HepG2 (cell line): ENCODE measurements around the gene PRSS27. TPM values are rescaled to one million over a fixed set of nuclear protein-coding genes. Genes with fewer than 3 reads are reported as not detected.

Source experiments
- HDAC6 ChIP-seq: fragments of 200-600 bp; sonication (generic); IDR thresholded peaks from 2 replicates; pipeline ENCODE4 v1.7.0; 2017; ENCODE audit warnings: mild to moderate bottlenecking, antibody characterized with exemption, low read length, low read depth
- HNF4A ChIP-seq: sonication (generic); formaldehyde crosslinking; IDR thresholded peaks from 2 replicates; pipeline ENCODE4 v1.4.0; 2020; ENCODE audit warnings: missing genetic modification reagents
- ISX ChIP-seq: sonication (generic); formaldehyde crosslinking; conservative IDR thresholded peaks from 2 replicates; pipeline ENCODE4 v1.5.0; 2020; ENCODE audit warnings: missing genetic modification reagents
- KLF12 ChIP-seq: sonication (generic); formaldehyde crosslinking; IDR thresholded peaks from 2 replicates; pipeline ENCODE4 v1.4.0; 2020; ENCODE audit warnings: missing genetic modification reagents, borderline replicate concordance
- KLF6 ChIP-seq: IDR thresholded peaks from 2 replicates; pipeline ENCODE4 v1.8.0; 2016; ENCODE audit warnings: missing biosample characterization, missing genetic modification reagents
- NKX3-1 ChIP-seq: sonication (generic); formaldehyde crosslinking; IDR thresholded peaks from 2 replicates; pipeline ENCODE4 v1.5.0; 2020; ENCODE audit warnings: missing genetic modification reagents
- TCF12 ChIP-seq, 2 experiments: fragments of 450-650 bp in 1 of 2; sonication (generic) in 1 of 2; formaldehyde crosslinking in 1 of 2; IDR thresholded peaks; 2 replicates each; pipeline versions ENCODE4 v1.6.1 to v1.8.0; 2017 to 2022; ENCODE audit warnings: antibody characterized with exemption in 1 of 2, mild to moderate bottlenecking in 1 of 2, missing genetic modification reagents in 1 of 2, moderate library complexity in 1 of 2
- THAP11 ChIP-seq: IDR thresholded peaks from 2 replicates; pipeline ENCODE4 v1.6.1; 2016; ENCODE audit warnings: missing biosample characterization, missing genetic modification reagents
- ZNF121 ChIP-seq: sonication (generic); formaldehyde crosslinking; IDR thresholded peaks from 2 replicates; pipeline ENCODE4 v1.5.0; 2020; ENCODE audit warnings: mild to moderate bottlenecking, missing genetic modification reagents
- ZNF124 ChIP-seq: sonication (generic); formaldehyde crosslinking; IDR thresholded peaks from 2 replicates; pipeline ENCODE4 v1.4.0; 2020; ENCODE audit warnings: missing genetic modification reagents
- ZNF224 ChIP-seq: sonication (generic); formaldehyde crosslinking; IDR thresholded peaks from 2 replicates; pipeline ENCODE4 v1.5.0; 2020; ENCODE audit warnings: mild to moderate bottlenecking, missing genetic modification reagents
- ZNF251 ChIP-seq: sonication (generic); formaldehyde crosslinking; IDR thresholded peaks from 2 replicates; pipeline ENCODE4 v1.9.0; 2021; ENCODE audit warnings: mild to moderate bottlenecking, missing genetic modification reagents
- ZNF331 ChIP-seq: sonication (generic); formaldehyde crosslinking; IDR thresholded peaks from 2 replicates; pipeline ENCODE4 v1.4.0; 2020; ENCODE audit warnings: missing genetic modification reagents
- ZNF543 ChIP-seq: sonication (generic); formaldehyde crosslinking; IDR thresholded peaks from 2 replicates; pipeline ENCODE4 v1.4.0; 2020; ENCODE audit warnings: mild to moderate bottlenecking, missing genetic modification reagents
- ZNF780A ChIP-seq: sonication (generic); formaldehyde crosslinking; IDR thresholded peaks from 2 replicates; pipeline ENCODE4 v1.8.0; 2022; ENCODE audit warnings: mild to moderate bottlenecking, missing genetic modification reagents, moderate library complexity
- ZSCAN9 ChIP-seq: IDR thresholded peaks from 2 replicates; pipeline ENCODE4 v1.6.1; 2016; ENCODE audit warnings: borderline replicate concordance
- polyA plus RNA-seq, 8 experiments: library from polyadenylated mRNA; depleted of rRNA in 3 of 8; stranded (reverse) in 7 of 8; unstranded in 1 of 8; fragments of >200 nt; fragmentation: Illumina TruSeq in 4 of 8; extraction: Trizol in 4 of 8; gene quantifications; 2 replicates each; pipeline versions ENCODE4 v1.2.1 to v1.2.3, GENCODE V29; 2011 to 2016; ENCODE audit warnings: low read depth in 4 of 8, missing spikeins in 1 of 8, mixed read lengths in 1 of 8; ENCODE audit not compliant: insufficient read depth in 1 of 8
- total RNA-seq, 5 experiments: library from RNA; depleted of rRNA; stranded (reverse); fragments of >200 nt; fragmentation: Illumina TruSeq; extraction: Trizol; gene quantifications; 2 replicates each; pipeline ENCODE4 v1.2.3, GENCODE V29; 2016; ENCODE audit warnings: low read depth in 1 of 5
- TF ChIP-seq, protein P1 (sequence below), 2 experiments: sonication (generic) in 1 of 2; formaldehyde crosslinking in 1 of 2; IDR thresholded peaks; 2 replicates each; pipeline versions ENCODE4 v1.6.1 to v1.9.0; 2014 to 2022; ENCODE audit warnings: antibody characterized with exemption in 1 of 2, borderline replicate concordance in 1 of 2, inconsistent platforms in 1 of 2, low read depth in 1 of 2, missing genetic modification reagents in 1 of 2
- TF ChIP-seq, protein P2 (sequence below): sonication (generic); formaldehyde crosslinking; IDR thresholded peaks from 2 replicates; pipeline ENCODE4 v1.9.0; 2021; ENCODE audit warnings: missing genetic modification reagents, borderline replicate concordance
- TF ChIP-seq, protein P3 (sequence below): sonication (generic); formaldehyde crosslinking; IDR thresholded peaks from 2 replicates; pipeline ENCODE4 v1.5.0; 2020; ENCODE audit warnings: missing genetic modification reagents

Gene PRSS27
- total and polyA plus RNA-seq, 2 of the 13 experiments (the other 11 are each of a cell fraction or from before 2014, with no cell fraction given), result 0.20 to 0.73 TPM

DNA sequence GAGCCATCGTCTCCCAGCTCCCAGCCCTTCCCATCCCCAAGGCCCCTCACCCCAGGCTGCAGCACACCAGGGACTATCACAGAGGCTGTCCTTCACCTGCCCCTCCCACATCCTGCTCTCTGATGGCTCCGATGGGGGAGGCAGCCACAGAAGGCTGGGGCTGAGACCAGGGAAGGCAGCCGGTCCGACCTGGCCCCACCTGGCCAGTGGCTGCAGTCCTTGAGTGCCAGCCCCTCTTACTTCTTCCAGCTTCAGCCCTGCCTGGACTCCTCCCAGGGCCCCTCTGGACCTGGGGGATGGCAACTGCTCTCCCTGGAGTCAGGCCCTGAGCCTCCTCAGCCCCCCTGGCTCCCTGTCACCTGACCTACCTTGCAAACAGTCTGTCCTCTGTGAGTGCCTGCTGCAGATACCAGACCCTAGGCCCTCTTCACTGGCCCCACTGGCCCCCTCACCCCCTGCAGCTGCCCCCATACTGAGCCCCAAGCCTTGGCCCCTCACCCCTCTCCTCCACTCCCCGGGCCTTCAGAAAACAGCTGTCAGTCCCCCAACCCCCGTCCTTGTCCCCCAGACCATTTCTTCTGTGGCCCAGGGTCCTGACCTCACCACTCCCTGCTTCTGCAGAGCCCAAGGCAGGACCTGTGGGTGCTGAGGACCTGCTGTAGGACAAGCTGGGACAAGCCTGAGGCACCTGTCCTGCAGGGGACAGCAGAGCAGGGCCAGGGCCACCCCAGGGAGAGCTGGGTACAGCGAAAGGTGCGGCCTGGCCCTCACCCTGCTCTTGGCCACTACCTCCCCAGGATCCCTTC, 19.8 kb upstream of the PRSS27 start (continued):
- TF ChIP-seq, protein P1, sequence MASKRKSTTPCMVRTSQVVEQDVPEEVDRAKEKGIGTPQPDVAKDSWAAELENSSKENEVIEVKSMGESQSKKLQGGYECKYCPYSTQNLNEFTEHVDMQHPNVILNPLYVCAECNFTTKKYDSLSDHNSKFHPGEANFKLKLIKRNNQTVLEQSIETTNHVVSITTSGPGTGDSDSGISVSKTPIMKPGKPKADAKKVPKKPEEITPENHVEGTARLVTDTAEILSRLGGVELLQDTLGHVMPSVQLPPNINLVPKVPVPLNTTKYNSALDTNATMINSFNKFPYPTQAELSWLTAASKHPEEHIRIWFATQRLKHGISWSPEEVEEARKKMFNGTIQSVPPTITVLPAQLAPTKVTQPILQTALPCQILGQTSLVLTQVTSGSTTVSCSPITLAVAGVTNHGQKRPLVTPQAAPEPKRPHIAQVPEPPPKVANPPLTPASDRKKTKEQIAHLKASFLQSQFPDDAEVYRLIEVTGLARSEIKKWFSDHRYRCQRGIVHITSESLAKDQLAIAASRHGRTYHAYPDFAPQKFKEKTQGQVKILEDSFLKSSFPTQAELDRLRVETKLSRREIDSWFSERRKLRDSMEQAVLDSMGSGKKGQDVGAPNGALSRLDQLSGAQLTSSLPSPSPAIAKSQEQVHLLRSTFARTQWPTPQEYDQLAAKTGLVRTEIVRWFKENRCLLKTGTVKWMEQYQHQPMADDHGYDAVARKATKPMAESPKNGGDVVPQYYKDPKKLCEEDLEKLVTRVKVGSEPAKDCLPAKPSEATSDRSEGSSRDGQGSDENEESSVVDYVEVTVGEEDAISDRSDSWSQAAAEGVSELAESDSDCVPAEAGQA (IDR thresholded peaks at IDR 0.05; ENCODE audit: low read depth), result no peak
- TF ChIP-seq, protein P1 (CRISPR knock-in tag; IDR thresholded peaks at IDR 0.05; ENCODE audit: borderline replicate concordance), result no peak
- TF ChIP-seq ZNF124 (0 out of 2 replicates have a peak, but pooled peaks have one; percentile 40), HDAC6 (no peak), ZSCAN9 (CRISPR knock-in tag) (no peak), ZNF780A (CRISPR knock-in tag) (no peak), TCF12 (IDR thresholded peaks at IDR 0.05) (no peak), TCF12 (CRISPR knock-in tag; IDR thresholded peaks at IDR 0.05) (no peak), NKX3-1 (CRISPR knock-in tag) (no peak), ZNF224 (no peak), KLF12 (CRISPR knock-in tag) (no peak), ISX (no peak), KLF6 (CRISPR knock-in tag) (no peak), ZNF121 (CRISPR knock-in tag) (no peak), HNF4A (CRISPR knock-in tag) (peak; percentile 8; the same call in 1 of the 2 replicates), ZNF251 (no peak), ZNF543 (CRISPR knock-in tag) (no peak), ZNF331 (CRISPR knock-in tag) (no peak), THAP11 (CRISPR knock-in tag) (peak; percentile 10; the same call in 1 of the 2 replicates)
- TF ChIP-seq, protein P2, sequence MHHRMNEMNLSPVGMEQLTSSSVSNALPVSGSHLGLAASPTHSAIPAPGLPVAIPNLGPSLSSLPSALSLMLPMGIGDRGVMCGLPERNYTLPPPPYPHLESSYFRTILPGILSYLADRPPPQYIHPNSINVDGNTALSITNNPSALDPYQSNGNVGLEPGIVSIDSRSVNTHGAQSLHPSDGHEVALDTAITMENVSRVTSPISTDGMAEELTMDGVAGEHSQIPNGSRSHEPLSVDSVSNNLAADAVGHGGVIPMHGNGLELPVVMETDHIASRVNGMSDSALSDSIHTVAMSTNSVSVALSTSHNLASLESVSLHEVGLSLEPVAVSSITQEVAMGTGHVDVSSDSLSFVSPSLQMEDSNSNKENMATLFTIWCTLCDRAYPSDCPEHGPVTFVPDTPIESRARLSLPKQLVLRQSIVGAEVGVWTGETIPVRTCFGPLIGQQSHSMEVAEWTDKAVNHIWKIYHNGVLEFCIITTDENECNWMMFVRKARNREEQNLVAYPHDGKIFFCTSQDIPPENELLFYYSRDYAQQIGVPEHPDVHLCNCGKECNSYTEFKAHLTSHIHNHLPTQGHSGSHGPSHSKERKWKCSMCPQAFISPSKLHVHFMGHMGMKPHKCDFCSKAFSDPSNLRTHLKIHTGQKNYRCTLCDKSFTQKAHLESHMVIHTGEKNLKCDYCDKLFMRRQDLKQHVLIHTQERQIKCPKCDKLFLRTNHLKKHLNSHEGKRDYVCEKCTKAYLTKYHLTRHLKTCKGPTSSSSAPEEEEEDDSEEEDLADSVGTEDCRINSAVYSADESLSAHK (CRISPR knock-in tag), result no peak
- TF ChIP-seq, protein P3, sequence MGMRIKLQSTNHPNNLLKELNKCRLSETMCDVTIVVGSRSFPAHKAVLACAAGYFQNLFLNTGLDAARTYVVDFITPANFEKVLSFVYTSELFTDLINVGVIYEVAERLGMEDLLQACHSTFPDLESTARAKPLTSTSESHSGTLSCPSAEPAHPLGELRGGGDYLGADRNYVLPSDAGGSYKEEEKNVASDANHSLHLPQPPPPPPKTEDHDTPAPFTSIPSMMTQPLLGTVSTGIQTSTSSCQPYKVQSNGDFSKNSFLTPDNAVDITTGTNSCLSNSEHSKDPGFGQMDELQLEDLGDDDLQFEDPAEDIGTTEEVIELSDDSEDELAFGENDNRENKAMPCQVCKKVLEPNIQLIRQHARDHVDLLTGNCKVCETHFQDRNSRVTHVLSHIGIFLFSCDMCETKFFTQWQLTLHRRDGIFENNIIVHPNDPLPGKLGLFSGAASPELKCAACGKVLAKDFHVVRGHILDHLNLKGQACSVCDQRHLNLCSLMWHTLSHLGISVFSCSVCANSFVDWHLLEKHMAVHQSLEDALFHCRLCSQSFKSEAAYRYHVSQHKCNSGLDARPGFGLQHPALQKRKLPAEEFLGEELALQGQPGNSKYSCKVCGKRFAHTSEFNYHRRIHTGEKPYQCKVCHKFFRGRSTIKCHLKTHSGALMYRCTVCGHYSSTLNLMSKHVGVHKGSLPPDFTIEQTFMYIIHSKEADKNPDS (CRISPR knock-in tag), result no peak
